ENCODE results near the gene HAUS5. TPM values are rescaled to one million over a fixed set of nuclear protein-coding genes. Genes with fewer than 3 reads are reported as not detected.

Gene HAUS5
- 16.7 TPM for polyA plus RNA-seq (2013)

- CTCF ChIA-PET = interaction anchor here (1.3 kb wide), 2 partner anchors 45 to 65 kb away, joined by 3 to 5 read pairs; no protein-coding TSS in a partner anchor
- WGBS (ENCODE audit: insufficient coverage) = under 1% methylated on average over 41 of the region's 47 CpGs
These were observed at the start of gene HAUS5 for GRCh38 chr19:35612559-35613321. Gene HAUS5, plus strand, starts transcription at chr19:35612735. Its CDS starts 60 bp downstream, at chr19:35612795.

GRCh38 chr19:35562776-35563175, 49.8 kb upstream of the HAUS5 start:
- POLR2A ChIA-PET = interaction anchor here (0.6 kb wide), 1 partner anchor 307 kb away, joined by 4 read pairs; no protein-coding TSS in a partner anchor
- Histone ChIP-seq H3K27ac (ENCODE audit: insufficient read depth in 1 of 2, low read depth in 1 of 2, low read length in 2 of 2, poor library complexity in 1 of 2, severe bottlenecking in 2 of 2) (no peak overlapping the region), H3K4me1 (ENCODE audit: control extremely low read depth in 1 of 4, control insufficient read depth in 4 of 4, insufficient read depth in 4 of 4, low read length in 3 of 4) (peaks cover 0 to 9% (median 6%) of the 10 kb centered on the region in 4 experiments), H3K36me3 (ENCODE audit: control insufficient read depth in 4 of 4, insufficient read depth in 4 of 4, low read length in 3 of 4) (no peaks in the 10 kb centered on the region), H3K4me3 (ENCODE audit: control insufficient read depth in 1 of 7, extremely low read depth in 1 of 7, insufficient read depth in 4 of 7, low read depth in 2 of 7, low read length in 6 of 7) (no peak overlapping the region), H3K9me3 (ENCODE audit: control extremely low read depth in 1 of 5, control insufficient read depth in 4 of 5, insufficient read depth in 2 of 5, low read depth in 1 of 5, low read length in 4 of 5) (no peaks in the 10 kb centered on the region), H3K27me3 (replicated peaks in 2 of 5; ENCODE audit: control insufficient read depth in 4 of 5, insufficient read depth in 5 of 5, low read length in 4 of 5) (peaks cover 0 to 55% (median 18%) of the 10 kb centered on the region in 5 experiments)
- CTCF ChIA-PET = interaction anchor here (0.6 to 4.6 kb wide), 2 partner anchors 14 to 435 kb away, joined by 3 to 19 read pairs; no protein-coding TSS in a partner anchor
- 79% methylated on average over 2 of the region's 2 CpGs for WGBS (ENCODE audit: insufficient coverage)
- DNase-seq = no peak

More at GRCh38 chr19:35612559-35613321, at the start of gene HAUS5:
- peak; percentile 93 to 96 (median 94) for DNase-seq
- Histone ChIP-seq H3K27ac (ENCODE audit: insufficient read depth in 1 of 2, low read depth in 1 of 2, low read length in 2 of 2, poor library complexity in 1 of 2, severe bottlenecking in 2 of 2) (peak within 1 kb of the TSS; percentile 43 to 83), H3K27me3 (replicated peaks in 2 of 5; ENCODE audit: control insufficient read depth in 4 of 5, insufficient read depth in 5 of 5, low read length in 4 of 5) (no peaks in the 10 kb centered on the region), H3K36me3 (ENCODE audit: control insufficient read depth in 4 of 4, insufficient read depth in 4 of 4, low read length in 3 of 4) (peaks cover 0 to 23% (median 22%) of the 10 kb centered on the region in 4 experiments), H3K9me3 (ENCODE audit: control extremely low read depth in 1 of 5, control insufficient read depth in 4 of 5, insufficient read depth in 2 of 5, low read depth in 1 of 5, low read length in 4 of 5) (peaks cover 0 to 5% (median 0%) of the 10 kb centered on the region in 5 experiments), H3K4me3 (ENCODE audit: control insufficient read depth in 1 of 7, extremely low read depth in 1 of 7, insufficient read depth in 4 of 7, low read depth in 2 of 7, low read length in 6 of 7) (peak within 1 kb of the TSS; percentile 58 to 97 (median 86)), H3K4me1 (ENCODE audit: control extremely low read depth in 1 of 4, control insufficient read depth in 4 of 4, insufficient read depth in 4 of 4, low read length in 3 of 4) (peaks cover 2 to 25% (median 17%) of the 10 kb centered on the region in 4 experiments)
- POLR2A ChIA-PET = interaction anchor here (0.6 kb wide), 2 partner anchors 49 to 324 kb away, joined by 3 to 4 read pairs; no protein-coding TSS in a partner anchor

- Histone ChIP-seq H3K27ac (ENCODE audit: insufficient read depth in 1 of 2, low read depth in 1 of 2, low read length in 2 of 2, poor library complexity in 1 of 2, severe bottlenecking in 2 of 2) (no peak within 1 kb of the TSS), H3K27me3 (replicated peaks in 2 of 5; ENCODE audit: control insufficient read depth in 4 of 5, insufficient read depth in 5 of 5, low read length in 4 of 5) (peaks cover 0 to 50% (median 16%) of the 10 kb centered on the region in 5 experiments), H3K36me3 (ENCODE audit: control insufficient read depth in 4 of 4, insufficient read depth in 4 of 4, low read length in 3 of 4) (no peaks in the 10 kb centered on the region), H3K4me1 (ENCODE audit: control extremely low read depth in 1 of 4, control insufficient read depth in 4 of 4, insufficient read depth in 4 of 4, low read length in 3 of 4) (peaks cover 0 to 3% (median 1%) of the 10 kb centered on the region in 4 experiments), H3K9me3 (ENCODE audit: control extremely low read depth in 1 of 5, control insufficient read depth in 4 of 5, insufficient read depth in 2 of 5, low read depth in 1 of 5, low read length in 4 of 5) (no peaks in the 10 kb centered on the region), H3K4me3 (ENCODE audit: control insufficient read depth in 1 of 7, extremely low read depth in 1 of 7, insufficient read depth in 4 of 7, low read depth in 2 of 7, low read length in 6 of 7) (no peak within 1 kb of the TSS)
- POLR2A ChIA-PET = no interaction called here
- CTCF ChIA-PET = interaction anchor here (0.6 to 4.6 kb wide), 2 partner anchors 14 to 435 kb away, joined by 3 to 19 read pairs; no protein-coding TSS in a partner anchor
- DNase-seq = no peak
- 79% methylated on average over 7 of the region's 15 CpGs for WGBS (ENCODE audit: insufficient coverage)
These were observed 49.2 kb upstream of the HAUS5 start, which contains the start of gene ATP4A for GRCh38 chr19:35563207-35563829. Gene ATP4A, minus strand, starts transcription at chr19:35563658. Its CDS starts 29 bp downstream, at chr19:35563629.

GRCh38 chr19:35565016-35565856, 47.3 kb upstream of the HAUS5 start:
- Histone ChIP-seq H3K27ac (ENCODE audit: insufficient read depth in 1 of 2, low read depth in 1 of 2, low read length in 2 of 2, poor library complexity in 1 of 2, severe bottlenecking in 2 of 2) (no peak overlapping the region), H3K4me1 (ENCODE audit: control extremely low read depth in 1 of 4, control insufficient read depth in 4 of 4, insufficient read depth in 4 of 4, low read length in 3 of 4) (no peaks in the 10 kb centered on the region), H3K9me3 (ENCODE audit: control extremely low read depth in 1 of 5, control insufficient read depth in 4 of 5, insufficient read depth in 2 of 5, low read depth in 1 of 5, low read length in 4 of 5) (no peaks in the 10 kb centered on the region), H3K27me3 (replicated peaks in 2 of 5; ENCODE audit: control insufficient read depth in 4 of 5, insufficient read depth in 5 of 5, low read length in 4 of 5) (peaks cover 0 to 33% (median 6%) of the 10 kb centered on the region in 5 experiments), H3K4me3 (ENCODE audit: control insufficient read depth in 1 of 7, extremely low read depth in 1 of 7, insufficient read depth in 4 of 7, low read depth in 2 of 7, low read length in 6 of 7) (no peak overlapping the region), H3K36me3 (ENCODE audit: control insufficient read depth in 4 of 4, insufficient read depth in 4 of 4, low read length in 3 of 4) (no peaks in the 10 kb centered on the region)
- WGBS (ENCODE audit: insufficient coverage) = 93% methylated on average over 9 of the region's 12 CpGs
- POLR2A ChIA-PET = no interaction called here
- CTCF ChIA-PET = interaction anchor here (0.9 to 4.6 kb wide), 2 partner anchors 16 to 25 kb away, joined by 3 to 19 read pairs; no protein-coding TSS in a partner anchor
- DNase-seq = no peak

GRCh38 chr19:35566738-35567137, 45.8 kb upstream of the HAUS5 start:
- CTCF ChIA-PET = interaction anchor here (4.6 kb wide), 1 partner anchor 17 kb away, joined by 19 read pairs; no protein-coding TSS in a partner anchor
- H3K4me3 ChIP-seq (ENCODE audit: control insufficient read depth in 1 of 7, extremely low read depth in 1 of 7, insufficient read depth in 4 of 7, low read depth in 2 of 7, low read length in 6 of 7) = no peak overlapping the region
- peaks cover 0 to 27% (median 0%) of the 10 kb centered on the region in 5 experiments for H3K27me3 ChIP-seq (replicated peaks in 2 of 5; ENCODE audit: control insufficient read depth in 4 of 5, insufficient read depth in 5 of 5, low read length in 4 of 5)
- DNase-seq = no peak
- no peak overlapping the region for H3K27ac ChIP-seq (ENCODE audit: insufficient read depth in 1 of 2, low read depth in 1 of 2, low read length in 2 of 2, poor library complexity in 1 of 2, severe bottlenecking in 2 of 2)
- POLR2A ChIA-PET = no interaction called here
- H3K4me1 ChIP-seq (ENCODE audit: control extremely low read depth in 1 of 4, control insufficient read depth in 4 of 4, insufficient read depth in 4 of 4, low read length in 3 of 4) = no peaks in the 10 kb centered on the region
- 87% methylated on average over 6 of the region's 7 CpGs for WGBS (ENCODE audit: insufficient coverage)
- no peaks in the 10 kb centered on the region for H3K36me3 ChIP-seq (ENCODE audit: control insufficient read depth in 4 of 4, insufficient read depth in 4 of 4, low read length in 3 of 4)
- no peaks in the 10 kb centered on the region for H3K9me3 ChIP-seq (ENCODE audit: control extremely low read depth in 1 of 5, control insufficient read depth in 4 of 5, insufficient read depth in 2 of 5, low read depth in 1 of 5, low read length in 4 of 5)

GRCh38 chr19:35569281-35569781, 43.2 kb upstream of the HAUS5 start:
- 93% methylated on average over 1 of the region's 5 CpGs for WGBS (ENCODE audit: insufficient coverage)
- no peak for DNase-seq
- CTCF ChIA-PET = no interaction called here
- Histone ChIP-seq H3K36me3 (ENCODE audit: control insufficient read depth in 4 of 4, insufficient read depth in 4 of 4, low read length in 3 of 4) (no peaks in the 10 kb centered on the region), H3K4me3 (ENCODE audit: control insufficient read depth in 1 of 7, extremely low read depth in 1 of 7, insufficient read depth in 4 of 7, low read depth in 2 of 7, low read length in 6 of 7) (no peak overlapping the region), H3K27me3 (replicated peaks in 2 of 5; ENCODE audit: control insufficient read depth in 4 of 5, insufficient read depth in 5 of 5, low read length in 4 of 5) (peaks cover 0 to 15% (median 0%) of the 10 kb centered on the region in 5 experiments), H3K27ac (ENCODE audit: insufficient read depth in 1 of 2, low read depth in 1 of 2, low read length in 2 of 2, poor library complexity in 1 of 2, severe bottlenecking in 2 of 2) (no peak overlapping the region), H3K9me3 (ENCODE audit: control extremely low read depth in 1 of 5, control insufficient read depth in 4 of 5, insufficient read depth in 2 of 5, low read depth in 1 of 5, low read length in 4 of 5) (no peaks in the 10 kb centered on the region), H3K4me1 (ENCODE audit: control extremely low read depth in 1 of 4, control insufficient read depth in 4 of 4, insufficient read depth in 4 of 4, low read length in 3 of 4) (no peaks in the 10 kb centered on the region)
- POLR2A ChIA-PET = no interaction called here

Measured in common myeloid progenitor, CD34-positive (primary cell).